Measurements from ENCODE around the gene HPS1. TPM values are rescaled to one million over a fixed set of nuclear protein-coding genes. Genes with fewer than 3 reads are reported as not detected.

HPS1 gene
- total RNA-seq, 2 experiments from 2014 or later = 51.9 to 53.2 TPM

DNA sequence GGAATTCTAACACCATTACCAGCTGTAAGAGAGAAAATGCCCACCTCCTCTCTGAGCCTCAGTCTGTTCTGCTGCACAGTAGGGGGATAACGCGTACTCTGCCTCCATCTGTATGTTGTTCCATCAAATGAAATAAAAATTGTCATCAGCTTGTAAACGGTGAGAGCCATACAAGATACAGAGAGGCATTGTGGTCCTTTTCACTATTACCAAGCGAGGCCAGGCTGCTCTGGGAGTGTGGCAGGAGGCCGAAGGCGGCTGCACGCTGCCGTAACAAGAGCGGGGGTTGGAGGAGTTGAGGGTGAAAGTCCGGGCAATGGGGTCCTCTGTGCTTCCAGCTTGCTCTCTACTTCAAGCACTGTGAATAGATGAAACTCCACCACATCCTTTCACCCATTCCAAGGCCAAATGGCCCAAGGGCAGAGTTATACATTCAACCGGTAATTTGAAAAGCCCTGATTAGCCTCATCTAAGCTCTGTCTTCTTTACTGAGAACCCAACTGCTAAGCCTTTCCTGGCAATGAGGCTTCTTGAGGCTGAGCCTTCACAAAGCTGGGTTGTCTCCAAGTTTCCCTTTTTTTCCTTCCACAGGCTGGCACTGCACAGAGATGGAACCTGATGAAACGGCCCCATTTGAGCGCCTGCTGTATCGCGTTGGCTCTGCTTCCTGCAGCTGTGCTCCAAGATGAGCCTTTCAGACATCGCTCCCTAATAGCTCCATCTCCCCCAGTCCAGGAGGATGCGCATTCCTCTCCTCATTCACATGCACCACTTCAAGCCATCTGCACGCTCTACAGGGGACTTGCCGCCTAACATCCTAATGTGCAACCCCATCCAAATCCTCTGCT lies 78.9 kb downstream of the HPS1 start:
- intact Hi-C loops (cut with DNase I, micrococcal nuclease) = no loop called here
- ChIA-PET POLR2A (no interaction called here), CTCF (no interaction called here)
- DNase-seq = no peak
- Mint-ChIP-seq H3K9me3 (ENCODE audit: low read depth) (no peaks in the 10 kb centered on the region), H3K27me3 (peaks cover 2% of the 10 kb centered on the region), H3K4me3 (no peak overlapping the region), H3K36me3 (ENCODE audit: low read depth) (no peaks in the 10 kb centered on the region), H3K27ac (no peak overlapping the region), H3K4me1 (no peaks in the 10 kb centered on the region)
- no peak for ATAC-seq

Small RNAs within 50 kb of the gene (microRNA-seq; reads per million reads assigned to microRNA genes)
- 24.3 reads per million, percentile 47 among the genes with 10 or more reads in this experiment for gene MIR1287 (ENCODE audit: borderline replicate concordance)
- gene MIR4685 (ENCODE audit: borderline replicate concordance) = 3.9 reads per million, percentile 7 among the genes with 10 or more reads in this experiment

Other genes starting within 250 kb of the HPS1 start
- not detected for gene LOXL4, start 178.7 kb downstream of the HPS1 start, total RNA-seq
- 1 to 10 TPM; 4.1 to 4.4 TPM for gene PYROXD2, start 31.8 kb downstream of the HPS1 start, total RNA-seq

Data from activated CD4-positive, alpha-beta T cell treated with anti-CD3 and anti-CD28 coated beads for 36 hours (primary cell).